Measurements from ENCODE around the gene PICK1.
"Not testable (repeated sequence)": the region's sequence is repeated elsewhere in the genome, so short reads cannot be mapped to it uniquely, and the experiment has no call there.

GRCh38 chr22:38079208-38079607, 22.0 kb downstream of the PICK1 start:
- not testable (repeated sequence) for TF ChIP-seq TCF12 (IDR thresholded peaks at IDR 0.05; ENCODE audit: low read depth, low read length); POLR2A (IDR thresholded peaks at IDR 0.05; ENCODE audit: control extremely low read depth in 1 of 2, low read depth in 2 of 2, low read length in 2 of 2); EP300 (IDR thresholded peaks at IDR 0.05; ENCODE audit: borderline replicate concordance in 1 of 2, low read depth in 2 of 2, low read length in 2 of 2); EZH2 (IDR thresholded peaks at IDR 0.05; ENCODE audit: low read depth, low read length, severe bottlenecking)
- TF ChIP-seq, protein P1, sequence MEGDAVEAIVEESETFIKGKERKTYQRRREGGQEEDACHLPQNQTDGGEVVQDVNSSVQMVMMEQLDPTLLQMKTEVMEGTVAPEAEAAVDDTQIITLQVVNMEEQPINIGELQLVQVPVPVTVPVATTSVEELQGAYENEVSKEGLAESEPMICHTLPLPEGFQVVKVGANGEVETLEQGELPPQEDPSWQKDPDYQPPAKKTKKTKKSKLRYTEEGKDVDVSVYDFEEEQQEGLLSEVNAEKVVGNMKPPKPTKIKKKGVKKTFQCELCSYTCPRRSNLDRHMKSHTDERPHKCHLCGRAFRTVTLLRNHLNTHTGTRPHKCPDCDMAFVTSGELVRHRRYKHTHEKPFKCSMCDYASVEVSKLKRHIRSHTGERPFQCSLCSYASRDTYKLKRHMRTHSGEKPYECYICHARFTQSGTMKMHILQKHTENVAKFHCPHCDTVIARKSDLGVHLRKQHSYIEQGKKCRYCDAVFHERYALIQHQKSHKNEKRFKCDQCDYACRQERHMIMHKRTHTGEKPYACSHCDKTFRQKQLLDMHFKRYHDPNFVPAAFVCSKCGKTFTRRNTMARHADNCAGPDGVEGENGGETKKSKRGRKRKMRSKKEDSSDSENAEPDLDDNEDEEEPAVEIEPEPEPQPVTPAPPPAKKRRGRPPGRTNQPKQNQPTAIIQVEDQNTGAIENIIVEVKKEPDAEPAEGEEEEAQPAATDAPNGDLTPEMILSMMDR (IDR thresholded peaks at IDR 0.05; ENCODE audit: control extremely low read depth in 1 of 3, insufficient read depth in 1 of 3, low read depth in 1 of 3, low read length in 3 of 3): not testable (repeated sequence)
